WTC11 (cell line): ENCODE results near the gene NOS1. TPM values are rescaled to one million over a fixed set of nuclear protein-coding genes. Genes with fewer than 3 reads are reported as not detected.

Source experiments
- ATAC-seq: fragments of 200-7000 bp; cut with Tn5 transposase; 2 replicates; pipeline ENCODE4 v1.10.0; 2021; ENCODE audit warnings: mild to moderate bottlenecking, moderate library complexity
- CTCF ChIA-PET: fragments of 300-600 bp; sonication (Branson Sonifier 250); formaldehyde crosslinking; loops from one replicate; lab custom pipeline; 2021; ENCODE audit warnings: antibody characterized with exemption; lab: Charles Lee
- POLR2A ChIA-PET: fragments of 350-600 bp; sonication (Branson Sonifier 250); formaldehyde crosslinking; loops from one replicate; lab custom pipeline; 2021; ENCODE audit warnings: antibody characterized with exemption; lab: Charles Lee
- DNase-seq: peaks from one replicate; pipeline ENCODE4 v3.0.0; 2021; ENCODE audit warnings: low spot score
- H3K27ac Mint-ChIP-seq: 2 replicates; pipeline ENCODE4 v1.8.0; 2021; ENCODE audit warnings: mixed read lengths
- H3K27me3 Mint-ChIP-seq: 2 replicates; pipeline ENCODE4 v1.8.0; 2021; ENCODE audit warnings: low read depth, mild to moderate bottlenecking, moderate library complexity, mixed read lengths
- H3K36me3 Mint-ChIP-seq: 2 replicates; pipeline ENCODE4 v1.8.0; 2021; ENCODE audit warnings: mixed read lengths
- H3K4me1 Mint-ChIP-seq: 2 replicates; pipeline ENCODE4 v1.8.0; 2022; ENCODE audit warnings: mixed read lengths
- H3K4me3 Mint-ChIP-seq: 2 replicates; pipeline ENCODE4 v1.8.0; 2021; ENCODE audit warnings: mild to moderate bottlenecking, moderate library complexity, mixed read lengths
- H3K9me3 Mint-ChIP-seq: 2 replicates; pipeline ENCODE4 v1.8.0; 2021; ENCODE audit warnings: mixed read lengths
- AFF4 ChIP-seq: sonication (generic); formaldehyde crosslinking; IDR thresholded peaks from 2 replicates; pipeline ENCODE4 v1.8.1; 2023; ENCODE audit warnings: mild to moderate bottlenecking, missing genetic modification reagents, borderline replicate concordance
- ATF3 ChIP-seq: sonication (generic); formaldehyde crosslinking; conservative IDR thresholded peaks from 2 replicates; pipeline ENCODE4 v1.8.1; 2022; ENCODE audit warnings: mild to moderate bottlenecking, missing genetic modification reagents
- CDX4 ChIP-seq: fragments of 250-450 bp; sonication (Bioruptor Pico); IDR thresholded peaks from 2 replicates; pipeline ENCODE4 v1.9.0; 2021; ENCODE audit warnings: moderate library complexity, mild to moderate bottlenecking, inconsistent platforms, borderline replicate concordance
- CTCF ChIP-seq: fragments of 200-600 bp; IDR thresholded peaks from 2 replicates; pipeline ENCODE4 v1.8.0; 2022; ENCODE audit warnings: antibody characterized with exemption
- E2F5 ChIP-seq: sonication (generic); formaldehyde crosslinking; IDR thresholded peaks from 2 replicates; pipeline ENCODE4 v1.8.1; 2022; ENCODE audit warnings: mild to moderate bottlenecking, moderate library complexity, missing genetic modification reagents
- GRHL2 ChIP-seq: fragments of 250-450 bp; sonication (Bioruptor Pico); IDR thresholded peaks from 2 replicates; pipeline ENCODE4 v1.8.0; 2022; ENCODE audit warnings: mild to moderate bottlenecking, moderate library complexity; ENCODE audit not compliant: insufficient replicate concordance, severe bottlenecking
- IRF2 ChIP-seq: sonication (generic); formaldehyde crosslinking; IDR thresholded peaks from 2 replicates; pipeline ENCODE4 v1.8.0; 2022; ENCODE audit warnings: low read depth, missing genetic modification reagents, borderline replicate concordance
- JUN ChIP-seq: sonication (generic); formaldehyde crosslinking; IDR thresholded peaks from 2 replicates; pipeline ENCODE4 v1.8.0; 2023; ENCODE audit warnings: mild to moderate bottlenecking, missing genetic modification reagents
- MYBL2 ChIP-seq: sonication (generic); formaldehyde crosslinking; IDR thresholded peaks from 2 replicates; pipeline ENCODE4 v1.8.1; 2023; ENCODE audit warnings: mild to moderate bottlenecking, moderate library complexity, missing genetic modification reagents
- NFATC4 ChIP-seq: fragments of 250-450 bp; sonication (Bioruptor Pico); IDR thresholded peaks from 2 replicates; pipeline ENCODE4 v1.9.0; 2021; ENCODE audit warnings: mild to moderate bottlenecking
- RORB ChIP-seq: fragments of 250-450 bp; sonication (Bioruptor Pico); IDR thresholded peaks from 2 replicates; pipeline ENCODE4 v1.9.0; 2021; ENCODE audit warnings: mild to moderate bottlenecking
- TP53 ChIP-seq: sonication (generic); formaldehyde crosslinking; IDR thresholded peaks from 2 replicates; pipeline ENCODE4 v1.8.1; 2023; ENCODE audit warnings: mild to moderate bottlenecking, missing genetic modification reagents
- ZBTB43 ChIP-seq: sonication (generic); formaldehyde crosslinking; IDR thresholded peaks from 2 replicates; pipeline ENCODE4 v1.8.1; 2023; ENCODE audit warnings: mild to moderate bottlenecking, missing genetic modification reagents
- ZNF219 ChIP-seq: sonication (generic); formaldehyde crosslinking; IDR thresholded peaks from 2 replicates; pipeline ENCODE4 v1.8.0; 2023; ENCODE audit warnings: missing genetic modification reagents, mild to moderate bottlenecking, borderline replicate concordance
- ZNF281 ChIP-seq: sonication (generic); formaldehyde crosslinking; IDR thresholded peaks from 2 replicates; pipeline ENCODE4 v1.8.0; 2023; ENCODE audit warnings: mild to moderate bottlenecking, missing genetic modification reagents
- ZNF396 ChIP-seq: fragments of 250-450 bp; sonication (Bioruptor Pico); IDR thresholded peaks from 2 replicates; pipeline ENCODE4 v1.8.0; 2021; ENCODE audit warnings: mild to moderate bottlenecking, moderate library complexity, borderline replicate concordance
- ZNF416 ChIP-seq: fragments of 250-450 bp; sonication (Bioruptor Pico); IDR thresholded peaks from 2 replicates; pipeline ENCODE4 v1.9.0; 2021; ENCODE audit warnings: mild to moderate bottlenecking, inconsistent platforms
- ZNF425 ChIP-seq: fragments of 250-450 bp; sonication (Bioruptor Pico); conservative IDR thresholded peaks from 2 replicates; pipeline ENCODE4 v1.9.0; 2021; ENCODE audit warnings: mild to moderate bottlenecking
- total RNA-seq: library from RNA; stranded (reverse); gene quantifications from 3 replicates; pipeline ENCODE4 v1.2.3, GENCODE V29; 2021

The NOS1 gene
- total RNA-seq, 1 experiment from 2014 or later, result 4.5 TPM

- DNase-seq (no peak), ATAC-seq (no peak)
- CTCF ChIA-PET, result no interaction called here
- Mint-ChIP-seq H3K4me1 (peaks cover 22% of the 10 kb centered on the region), H3K27ac (peak overlapping the region; percentile 37), H3K27me3 (peaks cover 8% of the 10 kb centered on the region; the same call in 1 of the 2 replicates), H3K4me3 (no peak overlapping the region), H3K9me3 (no peaks in the 10 kb centered on the region), H3K36me3 (peaks cover 37% of the 10 kb centered on the region)
- POLR2A ChIA-PET, result no interaction called here
- TF ChIP-seq CDX4 (CRISPR knock-in tag), result no peak
- no peak for TF ChIP-seq AFF4 (CRISPR knock-in tag)
- TF ChIP-seq NFATC4 (CRISPR knock-in tag), result no peak
- TF ChIP-seq TP53, result no peak
- TF ChIP-seq JUN (CRISPR knock-in tag), result no peak
- no peak for TF ChIP-seq GRHL2 (CRISPR knock-in tag)
- no peak for TF ChIP-seq E2F5
- TF ChIP-seq RORB (CRISPR knock-in tag), result no peak
- no peak for TF ChIP-seq ZNF219 (CRISPR knock-in tag)
These were observed 174.0 kb downstream of the NOS1 start for GRCh38 chr12:117187421-117187820.

GRCh38 chr12:117182866-117183265, 178.6 kb downstream of the NOS1 start:
- ATAC-seq, result no peak
- Mint-ChIP-seq H3K36me3 (peaks cover 73% of the 10 kb centered on the region), H3K27me3 (no peaks in the 10 kb centered on the region), H3K4me1 (peaks cover 3% of the 10 kb centered on the region), H3K9me3 (no peaks in the 10 kb centered on the region), H3K4me3 (no peak overlapping the region), H3K27ac (no peak overlapping the region)
- ChIA-PET CTCF (no interaction called here), POLR2A (no interaction called here)
- no peak for DNase-seq
- TF ChIP-seq CTCF, result no peak
- TF ChIP-seq ZBTB43 (CRISPR knock-in tag), result no peak
- TF ChIP-seq ZNF425 (CRISPR knock-in tag), result no peak
- TF ChIP-seq TP53, result no peak
- no peak for TF ChIP-seq IRF2 (CRISPR knock-in tag)
- TF ChIP-seq MYBL2 (CRISPR knock-in tag), result no peak
- no peak for TF ChIP-seq ZNF416 (CRISPR knock-in tag)
- TF ChIP-seq ATF3 (CRISPR knock-in tag), result no peak
- TF ChIP-seq ZNF396 (CRISPR knock-in tag), result no peak
- no peak for TF ChIP-seq ZNF281 (CRISPR knock-in tag)
- TF ChIP-seq E2F5, result no peak
